Colonic mucosa (tissue), 4 donors: ENCODE results near the gene SLC35F5. TPM values are rescaled to one million over a fixed set of nuclear protein-coding genes. Genes with fewer than 3 reads are reported as not detected.
"Not testable (repeated sequence)": the region's sequence is repeated elsewhere in the genome, so short reads cannot be mapped to it uniquely, and the experiment has no call there.

Experiments
- DNase-seq: peaks from one replicate; pipeline ENCODE4 v3.0.0-alpha.2; 2020
- H3K27ac ChIP-seq: fragments of 200-600 bp; one replicate; pipeline ENCODE4 v1.8.0; 2021
- H3K27me3 ChIP-seq: fragments of 200-600 bp; one replicate; pipeline ENCODE4 v1.8.0; 2021
- H3K36me3 ChIP-seq: fragments of 200-600 bp; one replicate; pipeline ENCODE4 v1.8.0; 2021
- H3K4me1 ChIP-seq: fragments of 200-600 bp; one replicate; pipeline ENCODE4 v1.8.0; 2021; ENCODE audit warnings: mild to moderate bottlenecking
- H3K4me3 ChIP-seq: fragments of 200-600 bp; one replicate; pipeline ENCODE4 v1.8.0; 2021
- H3K9ac ChIP-seq, 2 donors: one replicate each; pipeline ENCODE4 v1.7.0; 2013; ENCODE audit warnings: control low read depth in 2 of 2, low read depth in 2 of 2, low read length in 2 of 2
- H3K9me3 ChIP-seq: fragments of 200-600 bp; one replicate; pipeline ENCODE4 v1.8.0; 2021
- intact Hi-C: fragments of 100-400 bp; cut with DNase I; formaldehyde crosslinking; loops from one replicate; pipeline ENCODE4 v1.14.1; 2022
- total RNA-seq, 2 donors: library from RNA; stranded (reverse); fragmentation: NEBNext Ultra II Directional in 1 of 2; extraction: Animal tissue kit (Norgen Biotek cat#: 25700) in 1 of 2; gene quantifications; one replicate each; pipeline ENCODE4 v1.2.1, GENCODE V29; 2021
- TF ChIP-seq, protein P1 (sequence below): fragments of 200-600 bp; IDR thresholded peaks from one replicate; pipeline ENCODE4 v1.8.0; 2022; ENCODE audit warnings: antibody characterized with exemption, mild to moderate bottlenecking
- donor health status: healthy.
- donor health status: DM: no; HTN: no; CAD: no.
- donor health status: DM: no; HTN: no; CAD: no.

SLC35F5 gene
- total RNA-seq, 2 donors from 2014 or later, result 85.1 to 121 TPM

DNA sequence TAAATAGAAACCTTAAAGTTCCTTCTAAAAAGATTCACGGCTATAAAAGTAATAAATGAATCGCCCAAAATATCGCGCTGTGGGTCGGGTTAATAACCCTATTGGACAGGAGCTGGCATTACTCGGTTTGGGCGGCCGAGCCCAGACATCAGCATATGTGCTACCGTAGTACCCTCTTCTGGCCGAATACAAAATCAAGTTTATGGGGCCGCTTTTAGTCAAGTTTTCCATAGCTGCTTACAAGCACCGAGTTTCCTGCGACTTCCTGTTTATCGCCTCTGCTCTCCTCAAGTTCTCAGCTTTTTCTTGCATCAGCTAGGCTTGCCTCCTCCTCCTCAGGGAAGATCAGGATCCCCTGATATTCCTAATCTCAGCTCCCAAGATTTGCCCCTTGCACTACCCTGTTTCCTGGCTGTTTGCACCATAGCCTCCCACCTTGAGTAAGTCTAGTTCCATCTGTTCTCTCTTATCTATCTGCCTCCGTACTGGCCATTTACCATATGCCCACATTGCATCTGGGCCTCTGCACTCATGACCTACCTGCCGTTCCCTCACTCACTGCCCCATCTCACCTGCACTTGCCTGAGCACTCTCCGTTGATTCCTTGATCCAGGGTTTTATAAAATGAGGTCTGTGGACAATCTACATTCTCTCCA is 56.1 kb downstream of the SLC35F5 start:
- DNase-seq, result no peak
- H3K36me3 ChIP-seq, result no peaks in the 10 kb centered on the region
- no peak overlapping the region for H3K9ac ChIP-seq
- H3K4me3 ChIP-seq, result no peak overlapping the region
- no peaks in the 10 kb centered on the region for H3K9me3 ChIP-seq
- TF ChIP-seq, protein P1, sequence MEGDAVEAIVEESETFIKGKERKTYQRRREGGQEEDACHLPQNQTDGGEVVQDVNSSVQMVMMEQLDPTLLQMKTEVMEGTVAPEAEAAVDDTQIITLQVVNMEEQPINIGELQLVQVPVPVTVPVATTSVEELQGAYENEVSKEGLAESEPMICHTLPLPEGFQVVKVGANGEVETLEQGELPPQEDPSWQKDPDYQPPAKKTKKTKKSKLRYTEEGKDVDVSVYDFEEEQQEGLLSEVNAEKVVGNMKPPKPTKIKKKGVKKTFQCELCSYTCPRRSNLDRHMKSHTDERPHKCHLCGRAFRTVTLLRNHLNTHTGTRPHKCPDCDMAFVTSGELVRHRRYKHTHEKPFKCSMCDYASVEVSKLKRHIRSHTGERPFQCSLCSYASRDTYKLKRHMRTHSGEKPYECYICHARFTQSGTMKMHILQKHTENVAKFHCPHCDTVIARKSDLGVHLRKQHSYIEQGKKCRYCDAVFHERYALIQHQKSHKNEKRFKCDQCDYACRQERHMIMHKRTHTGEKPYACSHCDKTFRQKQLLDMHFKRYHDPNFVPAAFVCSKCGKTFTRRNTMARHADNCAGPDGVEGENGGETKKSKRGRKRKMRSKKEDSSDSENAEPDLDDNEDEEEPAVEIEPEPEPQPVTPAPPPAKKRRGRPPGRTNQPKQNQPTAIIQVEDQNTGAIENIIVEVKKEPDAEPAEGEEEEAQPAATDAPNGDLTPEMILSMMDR, result peak; percentile 20
- intact Hi-C loops, result no loop called here
- H3K27me3 ChIP-seq, result no peaks in the 10 kb centered on the region
- H3K27ac ChIP-seq, result no peak overlapping the region
- H3K4me1 ChIP-seq, result no peaks in the 10 kb centered on the region

GRCh38 chr2:113698892-113699447 is 57.5 kb downstream of the SLC35F5 start:
- no peak overlapping the region for H3K4me3 ChIP-seq
- H3K9ac ChIP-seq, result no peak overlapping the region
- no peak for DNase-seq
- intact Hi-C loops, result no loop called here
- no peaks in the 10 kb centered on the region for H3K9me3 ChIP-seq
- no peak overlapping the region for H3K27ac ChIP-seq
- H3K4me1 ChIP-seq, result no peaks in the 10 kb centered on the region
- TF ChIP-seq, protein P1, result no peak
- no peaks in the 10 kb centered on the region for H3K27me3 ChIP-seq
- no peaks in the 10 kb centered on the region for H3K36me3 ChIP-seq

DNA sequence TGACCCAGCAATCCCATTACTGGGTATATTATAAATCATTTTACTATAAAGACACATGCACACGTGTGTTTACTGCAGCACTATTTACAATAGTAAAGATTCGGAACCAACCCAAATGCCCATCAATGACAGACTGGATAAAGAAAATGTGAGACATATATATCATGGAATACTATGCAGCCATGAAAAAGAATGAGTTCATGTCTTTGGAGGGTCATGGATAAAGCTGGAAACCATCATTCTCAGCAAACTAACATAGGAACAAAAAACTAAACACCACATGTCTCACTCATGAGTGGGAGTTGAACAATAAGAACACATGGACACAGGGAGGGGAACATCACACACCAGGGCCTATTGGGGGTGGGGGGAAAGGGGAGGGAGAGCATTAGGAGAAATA is 58.2 kb downstream of the SLC35F5 start:
- H3K27ac ChIP-seq, H3K4me1 ChIP-seq, H3K36me3 ChIP-seq, DNase-seq, H3K4me3 ChIP-seq, intact Hi-C loops, H3K9ac ChIP-seq, H3K9me3 ChIP-seq, H3K27me3 ChIP-seq: not testable (repeated sequence)

- no peak overlapping the region for H3K4me3 ChIP-seq
- intact Hi-C loops, result no loop called here
- H3K4me1 ChIP-seq, result no peaks in the 10 kb centered on the region
- H3K36me3 ChIP-seq, result no peaks in the 10 kb centered on the region
- TF ChIP-seq, protein P1, result no peak
- H3K9me3 ChIP-seq, result no peaks in the 10 kb centered on the region
- H3K9ac ChIP-seq, result no peak overlapping the region
- no peaks in the 10 kb centered on the region for H3K27me3 ChIP-seq
- H3K27ac ChIP-seq, result no peak overlapping the region
- no peak for DNase-seq
Measured at GRCh38 chr2:113697516-113697915, 58.9 kb downstream of the SLC35F5 start.

DNA sequence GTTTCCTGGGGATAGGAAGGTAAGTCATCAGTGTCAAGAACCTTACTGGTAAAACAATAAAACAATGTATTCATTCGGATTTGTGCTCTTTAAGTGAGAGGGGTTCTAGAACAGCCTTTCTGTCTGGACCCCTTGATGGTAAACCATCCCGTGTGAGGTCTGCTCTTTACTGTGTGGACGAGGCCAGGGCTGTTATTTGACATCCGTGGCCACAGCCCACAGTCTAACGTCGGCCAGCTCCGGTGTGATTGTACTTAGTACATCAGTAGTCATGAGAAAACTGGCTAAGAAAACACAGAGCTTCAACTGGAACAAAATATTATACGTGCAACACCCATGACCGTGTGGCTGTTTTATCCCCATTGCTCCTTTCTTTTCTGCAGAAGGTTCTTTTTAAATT is 62.0 kb downstream of the SLC35F5 start:
- TF ChIP-seq, protein P1, result no peak
- Histone ChIP-seq H3K4me3 (no peak overlapping the region), H3K27me3 (no peaks in the 10 kb centered on the region), H3K36me3 (no peaks in the 10 kb centered on the region), H3K27ac (no peak overlapping the region), H3K4me1 (no peaks in the 10 kb centered on the region), H3K9ac (no peak overlapping the region), H3K9me3 (no peaks in the 10 kb centered on the region)
- intact Hi-C loops, result no loop called here
- DNase-seq, result no peak

GRCh38 chr2:113692698-113693428 is 63.6 kb downstream of the SLC35F5 start:
- TF ChIP-seq, protein P1, result no peak
- Histone ChIP-seq H3K9me3 (no peaks in the 10 kb centered on the region), H3K4me3 (no peak overlapping the region), H3K27me3 (no peaks in the 10 kb centered on the region), H3K9ac (no peak overlapping the region), H3K4me1 (no peaks in the 10 kb centered on the region), H3K36me3 (no peaks in the 10 kb centered on the region), H3K27ac (no peak overlapping the region)
- intact Hi-C loops, result no loop called here
- DNase-seq, result no peak

DNA sequence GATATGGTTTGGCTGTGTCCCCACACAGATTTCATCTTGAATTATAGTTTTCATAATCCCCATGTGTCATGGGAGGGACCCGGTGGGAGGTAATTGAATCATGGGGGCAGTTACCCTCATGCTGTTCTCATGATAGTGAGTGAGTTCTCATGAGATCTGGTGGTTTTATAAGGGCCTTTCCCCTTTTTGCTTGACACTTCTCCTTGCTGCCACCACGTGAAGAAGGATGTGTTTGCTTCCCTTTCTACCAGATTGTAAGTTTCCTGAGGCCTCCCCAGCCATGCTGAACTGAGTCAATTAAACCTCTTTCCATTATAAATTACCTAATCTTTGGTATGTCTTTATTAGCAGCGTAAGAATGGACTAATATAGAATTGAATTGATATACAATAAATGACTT is 65.6 kb downstream of the SLC35F5 start:
- DNase-seq, H3K36me3 ChIP-seq, H3K27ac ChIP-seq, H3K9me3 ChIP-seq, H3K9ac ChIP-seq, H3K27me3 ChIP-seq, H3K4me1 ChIP-seq, H3K4me3 ChIP-seq, intact Hi-C loops: not testable (repeated sequence)
